Amygdala (tissue), 56 donors: ENCODE data around the gene SYCP3.

ENCODE experiments used
- DNase-seq, 56 donors: peaks; one replicate each; lab custom pipeline; 2025; lab: John Stamatoyannopoulos, UW

Gene SYCP3

GRCh38 chr12:101738920-101739665 lies at the start of gene SYCP3:
TSS of gene SYCP3 (minus strand) at chr12:101739462. CDS start at chr12:101737935, 1,527 bp downstream.
- DNase-seq = no peak

DNA sequence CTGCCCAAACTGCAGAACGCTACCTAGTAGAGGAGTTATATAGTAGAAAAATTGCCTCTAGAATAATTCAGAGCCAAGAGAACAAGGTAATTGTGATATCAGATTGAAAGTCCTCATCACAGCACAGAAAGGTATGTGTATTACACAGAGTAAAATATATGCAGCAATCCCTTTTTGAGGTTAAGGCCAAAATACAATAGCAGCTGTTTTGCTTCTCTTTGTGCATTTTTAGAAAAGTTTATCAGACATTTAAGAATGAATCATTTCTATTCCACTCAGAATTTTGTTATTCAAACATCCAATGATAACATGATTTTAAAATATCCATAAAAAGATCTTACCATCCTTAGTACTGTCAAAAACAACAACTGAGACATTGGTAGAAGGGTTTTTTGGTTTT lies 46.4 kb upstream of the SYCP3 start:
- no peak for DNase-seq

DNA sequence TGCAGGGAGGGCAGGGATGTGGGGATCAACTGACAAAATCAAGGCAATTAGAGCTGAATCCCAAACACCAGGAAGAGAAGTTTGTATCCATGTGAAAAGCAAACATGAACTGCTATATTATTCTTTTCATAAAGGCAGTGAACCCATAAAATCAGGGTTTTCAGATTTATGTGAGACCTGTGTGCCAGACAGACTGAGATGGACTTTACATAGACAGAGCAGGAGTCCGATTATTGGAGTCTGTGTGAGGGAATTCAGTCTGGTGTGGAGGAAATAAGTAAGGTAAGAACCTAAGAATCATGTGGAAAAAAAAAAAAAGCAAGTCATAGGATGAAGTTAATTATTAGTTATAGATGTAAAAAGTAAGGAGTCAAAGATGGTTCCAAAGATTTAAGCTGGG lies 45.1 kb upstream of the SYCP3 start:
- DNase-seq = no peak

DNA sequence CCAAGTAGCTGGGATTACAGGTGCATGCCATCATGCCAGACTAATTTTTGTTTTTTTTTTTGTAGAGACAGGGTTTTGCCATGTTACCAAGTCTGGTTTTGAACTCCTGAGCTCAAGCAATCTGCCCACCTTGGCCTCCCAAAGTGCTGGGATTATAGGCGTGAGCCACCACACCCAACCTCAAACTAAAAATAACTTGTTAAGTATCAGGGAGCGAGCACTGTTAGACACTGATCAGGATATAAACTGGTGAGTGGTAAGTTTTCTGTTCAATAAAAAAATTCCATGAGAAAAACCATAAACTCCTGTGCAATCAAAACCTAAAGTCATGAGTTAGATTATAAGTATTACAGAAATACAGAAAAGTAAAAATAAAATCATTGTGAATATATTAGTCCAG lies 44.6 kb upstream of the SYCP3 start:
- no peak for DNase-seq

DNA sequence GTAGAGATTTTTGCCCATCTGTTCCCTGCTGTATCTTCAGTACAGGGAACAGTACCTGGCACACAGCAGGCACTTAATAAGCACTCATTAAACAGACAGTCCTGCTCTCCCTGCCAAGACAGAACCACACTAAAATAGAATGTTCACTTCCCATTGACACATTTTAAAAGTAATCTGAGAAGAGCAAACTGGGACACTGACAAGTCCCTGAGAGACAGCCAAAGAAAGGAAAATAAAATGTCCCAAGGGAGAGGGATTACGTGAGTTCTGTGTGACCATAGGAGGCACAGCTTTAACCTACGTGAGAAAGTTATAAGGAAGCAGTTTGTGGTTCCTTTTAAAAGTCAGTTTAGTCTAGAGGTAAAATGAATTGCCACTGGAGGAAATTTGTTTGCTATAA lies 43.9 kb upstream of the SYCP3 start:
- DNase-seq = no peak

DNA sequence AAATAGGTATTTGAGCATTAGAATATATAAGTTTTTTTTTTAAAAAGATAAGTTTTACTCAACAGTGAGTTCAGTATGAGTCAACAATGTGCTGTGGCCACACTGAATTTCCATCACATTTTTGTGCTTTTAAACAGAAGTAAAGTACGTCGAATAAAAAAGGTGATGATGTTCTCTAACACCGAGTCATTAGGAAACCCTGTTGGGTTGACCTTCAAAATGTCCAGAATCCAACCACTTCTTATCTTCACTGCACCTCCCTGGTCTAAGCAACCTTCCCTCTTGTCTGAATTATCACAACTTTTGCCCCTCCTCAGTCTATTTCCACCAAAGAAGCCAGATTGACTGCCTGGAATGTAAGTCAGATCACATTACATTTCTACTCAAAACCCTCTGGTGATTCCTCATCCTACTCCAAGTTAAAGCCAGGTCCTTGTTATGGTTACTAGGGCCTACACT lies 43.0 kb upstream of the SYCP3 start:
- no peak for DNase-seq

DNA sequence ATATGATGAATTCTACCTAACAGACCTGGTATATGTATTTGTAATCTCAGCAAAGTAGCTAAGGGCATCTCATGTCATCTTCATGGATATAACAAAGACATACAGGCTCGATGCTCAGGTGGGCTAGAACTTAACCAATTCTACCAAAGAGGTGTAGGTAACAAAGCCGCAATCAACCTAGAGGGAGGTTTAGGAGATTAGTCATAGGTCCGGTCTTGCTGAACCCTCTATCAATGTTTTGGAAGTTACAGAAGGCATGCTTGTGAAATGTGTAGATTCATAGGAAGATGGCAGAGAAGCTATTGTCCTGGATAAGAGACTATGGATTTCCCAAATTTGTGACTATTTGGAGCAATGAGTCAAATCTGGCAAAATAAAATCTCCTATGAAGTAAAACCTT lies 42.6 kb upstream of the SYCP3 start:
- DNase-seq = no peak

GRCh38 chr12:101780599-101780998 lies 41.3 kb upstream of the SYCP3 start:
- no peak for DNase-seq

DNA sequence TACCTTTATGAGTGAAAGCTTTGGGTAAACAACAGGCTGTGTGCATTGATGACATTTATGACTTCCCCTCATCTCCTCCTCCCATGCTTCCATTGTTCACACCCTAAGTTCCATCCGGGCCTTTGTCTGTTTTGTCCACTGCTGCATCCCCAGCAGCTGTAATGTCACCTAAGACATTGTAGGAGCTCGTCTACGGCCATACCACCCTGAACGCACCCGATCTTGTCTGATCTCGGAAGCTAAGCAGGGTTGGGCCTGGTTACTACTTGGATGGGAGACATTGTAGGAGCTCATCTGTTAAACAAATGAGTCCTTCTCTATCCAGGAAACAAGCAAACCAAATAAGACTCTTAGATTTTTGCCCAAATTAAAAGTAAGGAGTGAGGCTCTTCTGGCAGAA lies 40.4 kb upstream of the SYCP3 start:
- DNase-seq = no peak

GRCh38 chr12:101779200-101779599 lies 39.9 kb upstream of the SYCP3 start:
- DNase-seq = no peak

GRCh38 chr12:101777978-101778377 lies 38.7 kb upstream of the SYCP3 start:
- DNase-seq = no peak

DNA sequence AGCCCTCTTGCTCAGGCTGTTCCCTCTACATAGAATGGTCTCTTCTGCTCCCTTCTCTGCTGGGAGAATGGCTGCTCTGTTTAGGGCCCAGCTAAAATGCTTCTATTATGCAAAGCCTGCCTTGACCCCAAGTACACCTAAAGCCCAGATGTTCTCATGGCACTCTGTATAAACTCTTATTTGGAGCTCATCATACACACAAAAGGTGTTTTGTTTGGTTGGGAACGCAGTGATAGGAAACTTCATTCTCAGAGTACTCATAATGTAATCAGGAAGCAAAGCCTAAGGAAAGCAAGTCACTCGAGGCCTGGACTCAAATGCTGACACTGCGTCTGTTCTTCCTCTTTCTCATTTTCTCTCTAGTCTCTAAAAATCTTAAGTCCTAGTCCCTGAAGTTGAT lies 38.2 kb upstream of the SYCP3 start:
- DNase-seq = peak in 15 of 56 donors; percentile 4 to 52 (median 27)

- DNase-seq = no peak
These were observed 36.6 kb upstream of the SYCP3 start for GRCh38 chr12:101775816-101776215.

DNA sequence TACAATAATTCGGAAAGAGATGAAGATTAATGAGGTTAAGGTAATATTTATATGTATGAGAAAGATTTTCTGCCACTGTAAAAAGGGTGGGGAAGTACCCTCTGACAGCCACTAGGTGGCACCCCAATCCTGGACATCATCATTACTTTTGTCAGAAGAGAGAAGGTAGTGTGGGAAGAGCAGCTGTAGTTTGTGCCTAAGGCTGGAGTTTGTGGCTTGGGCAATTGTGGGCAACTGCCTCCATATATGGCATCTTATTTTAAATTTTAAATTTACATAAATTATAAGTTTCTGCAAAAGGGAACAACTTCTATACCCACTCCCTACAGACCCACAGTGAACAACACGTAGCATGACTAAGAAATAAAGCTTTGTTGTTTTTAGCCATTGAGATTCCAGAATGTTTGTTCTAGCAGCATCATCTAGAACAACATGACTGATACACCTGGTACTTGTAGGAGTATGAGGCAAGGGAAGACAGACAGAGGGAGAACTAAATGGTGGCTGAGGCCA lies 34.4 kb upstream of the SYCP3 start:
- peak in 30 of 56 donors; percentile 4 to 74 (median 31) for DNase-seq

DNA sequence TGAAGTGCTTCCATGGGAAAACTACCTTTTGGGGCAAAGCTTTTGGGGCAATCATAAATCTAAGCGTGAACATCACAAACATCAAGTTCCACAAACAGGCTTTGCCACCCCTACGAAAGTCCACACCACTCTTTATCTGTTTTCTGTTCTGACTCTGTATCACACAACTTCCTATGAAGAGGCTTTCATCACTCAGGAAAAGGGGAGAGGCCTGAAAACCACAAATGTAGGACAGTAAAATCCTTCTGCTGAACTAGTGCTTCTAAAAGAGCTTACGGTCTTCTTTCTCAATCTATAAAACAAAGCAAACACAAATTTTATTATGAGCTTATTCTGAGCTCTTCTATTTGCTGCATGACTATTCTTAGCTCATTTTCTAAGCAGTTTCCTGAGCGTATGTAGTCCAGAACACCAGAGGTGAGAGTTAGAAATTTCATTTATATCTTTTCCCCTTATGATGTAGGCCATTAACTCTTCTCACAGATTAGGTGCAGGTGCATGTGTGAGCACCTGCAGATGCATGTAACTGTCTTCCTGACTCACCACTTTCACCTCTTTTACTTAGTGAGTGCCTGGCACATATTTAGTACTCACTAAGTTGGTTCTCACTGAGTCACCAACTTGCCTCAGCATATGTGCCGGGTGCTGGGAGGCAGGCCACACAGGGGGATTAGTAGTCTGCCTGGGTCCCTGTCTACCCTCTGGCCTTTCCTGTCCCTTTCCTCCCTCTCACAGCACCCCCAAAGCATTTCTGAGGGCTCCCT lies 32.9 kb upstream of the SYCP3 start:
- no peak for DNase-seq

DNA sequence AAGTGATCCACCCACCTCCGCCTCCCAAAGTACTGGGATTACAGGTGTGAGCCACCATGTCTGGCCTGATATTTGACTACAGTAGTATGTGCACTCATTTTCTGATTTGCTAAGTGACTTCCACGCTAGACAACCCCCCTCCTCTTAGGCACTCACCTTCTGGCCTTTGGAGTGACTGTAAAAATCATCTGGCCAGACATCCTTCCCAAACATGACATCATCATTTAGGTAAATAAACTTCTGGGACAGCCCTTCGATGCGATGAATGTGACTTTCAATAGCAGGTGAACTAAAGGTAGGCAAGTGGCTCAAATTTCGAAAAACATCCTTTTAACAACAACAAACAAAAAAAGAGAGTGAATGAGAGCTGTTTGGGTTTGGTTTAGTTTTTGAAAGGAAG lies 30.6 kb upstream of the SYCP3 start:
- DNase-seq = no peak

DNA sequence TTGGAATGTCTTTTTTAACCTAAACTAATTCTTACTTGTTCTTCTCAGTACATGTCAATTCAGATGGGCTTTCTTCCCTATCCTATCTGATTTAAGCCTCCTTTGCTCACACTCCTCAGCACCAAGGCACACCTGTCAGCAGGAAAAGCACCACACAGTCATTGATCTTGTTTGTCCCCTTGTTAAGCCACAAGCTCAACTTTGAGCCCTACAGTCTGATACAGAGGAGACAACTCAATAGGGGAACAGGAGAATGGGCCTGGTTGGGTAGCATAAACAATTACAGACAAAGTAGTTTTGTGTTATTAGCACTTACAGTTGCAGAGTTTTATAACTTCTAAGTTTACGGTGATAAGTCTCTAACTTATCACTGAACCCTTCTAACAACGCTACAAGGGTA lies 29.5 kb upstream of the SYCP3 start:
- DNase-seq = no peak

DNA sequence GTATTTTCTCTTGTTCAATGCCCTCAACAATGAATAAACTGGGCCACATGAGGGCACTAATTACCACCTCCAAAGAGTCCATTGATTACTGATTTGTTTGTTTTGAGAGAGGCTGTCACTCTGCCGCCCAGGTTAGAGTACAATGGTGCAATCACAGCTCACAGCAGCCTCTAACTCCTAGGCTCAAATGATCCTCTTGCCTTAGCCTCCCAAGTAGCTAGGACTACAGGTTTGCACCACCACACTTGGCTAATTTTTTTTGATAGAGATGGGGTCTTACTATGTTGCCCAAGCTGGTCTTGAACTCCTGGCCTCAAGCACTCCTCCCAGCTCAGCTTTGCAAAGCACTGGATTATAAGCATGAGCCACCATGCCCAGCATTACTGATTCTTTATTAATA lies 28.3 kb upstream of the SYCP3 start:
- DNase-seq = no peak

- no peak for DNase-seq
These were observed 25.0 kb upstream of the SYCP3 start for GRCh38 chr12:101764051-101764792.

DNA sequence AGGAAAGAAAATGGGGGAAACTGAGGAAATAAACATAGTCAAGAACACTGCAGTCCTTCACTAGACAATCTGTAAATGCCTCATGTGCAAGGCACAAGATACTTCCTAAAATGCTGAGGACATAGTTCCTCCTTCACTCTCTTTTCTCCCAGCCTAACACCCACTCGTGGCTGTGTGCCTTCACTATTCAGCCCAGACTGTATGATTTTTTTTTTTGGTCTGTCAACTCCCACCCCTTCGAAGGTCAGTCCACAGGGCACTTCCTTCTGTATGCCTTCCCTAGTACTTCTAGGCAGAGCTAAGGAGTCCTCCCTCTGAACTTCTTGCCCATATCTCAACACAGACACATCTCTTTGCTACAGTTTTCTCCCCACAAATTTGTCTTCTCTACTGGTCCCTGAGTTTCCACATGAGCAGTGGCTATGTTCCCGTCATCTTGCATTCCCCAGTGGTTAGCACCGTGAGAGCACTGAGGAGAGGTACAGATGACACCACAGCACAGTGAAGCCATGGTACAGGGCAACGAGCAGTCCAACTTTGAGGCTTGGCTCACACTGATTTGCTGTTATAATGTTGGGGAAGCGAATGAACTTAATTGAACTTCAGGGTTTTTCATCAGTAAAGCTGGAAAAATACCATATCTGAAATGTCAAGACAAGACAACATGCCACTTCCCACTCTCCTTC lies 24.1 kb upstream of the SYCP3 start:
- DNase-seq = no peak
